ENCODE measurements around the gene YBX2. TPM values are rescaled to one million over a fixed set of nuclear protein-coding genes. Genes with fewer than 3 reads are reported as not detected.

Gene YBX2
- total RNA-seq, 1 experiment from 2014 or later: 24.0 TPM

GRCh38 chr17:7241090-7241733 lies 53.2 kb downstream of the YBX2 start:
- peaks cover 8% of the 10 kb centered on the region; the same call in 1 of the 2 replicates for H3K79me2 ChIP-seq (ENCODE audit: insufficient read depth, low read length)
- H3K9me3 ChIP-seq (ENCODE audit: control insufficient read depth, low read depth, low read length): no peaks in the 10 kb centered on the region
- H4K8ac ChIP-seq (replicated peaks; ENCODE audit: insufficient read length, low read depth, low read length): no peak overlapping the region
- H3K4ac ChIP-seq (ENCODE audit: low read depth, low read length): peak overlapping the region; percentile 34; the same call in 1 of the 2 replicates
- H2BK120ac ChIP-seq (ENCODE audit: low read depth, low read length, poor library complexity, severe bottlenecking): no peak overlapping the region
- peak overlapping the region; percentile 96 to 99 (median 98) for H3K27ac Mint-ChIP-seq
- peak overlapping the region; percentile 5 for H3K18ac ChIP-seq (ENCODE audit: insufficient read length, low read depth, low read length)
- peaks cover 30 to 56% (median 52%) of the 10 kb centered on the region in 3 experiments for H3K36me3 Mint-ChIP-seq (ENCODE audit: insufficient read depth in 1 of 3, low read depth in 3 of 3)
- H4K91ac ChIP-seq (ENCODE audit: insufficient read length, low read depth, low read length): peak overlapping the region; percentile 20
- no peak for TF ChIP-seq CTCF (conservative IDR thresholded peaks at IDR 0.05)
- peaks cover 9% of the 10 kb centered on the region for H3K79me1 ChIP-seq (ENCODE audit: insufficient read depth, low read depth, low read length, poor library complexity, severe bottlenecking)
- peak overlapping the region; percentile 52 for H2BK12ac ChIP-seq (ENCODE audit: insufficient read length, low read depth, low read length)
- whole genome bisulfite sequencing (ENCODE audit: extremely low coverage, insufficient read length, low lambda C conversion rate): no CpG with 5 or more reads among the region's 9 CpGs
- H3K23ac ChIP-seq (ENCODE audit: insufficient read length, low read depth, low read length): no peak overlapping the region
- H2AK5ac ChIP-seq (ENCODE audit: insufficient read length, low read length): no peak overlapping the region
- H2BK15ac ChIP-seq (ENCODE audit: low read depth, low read length): no peak overlapping the region
- H3K27me3 ChIP-seq (ENCODE audit: insufficient read depth, low read length): no peaks in the 10 kb centered on the region
- peak overlapping the region; percentile 68 for H3T11ph ChIP-seq (ENCODE audit: low read length)
- no peaks in the 10 kb centered on the region for H3K4me1 ChIP-seq (ENCODE audit: insufficient read depth, low read length)
- no peak overlapping the region for H2AFZ ChIP-seq (ENCODE audit: low read length)
- H3K27me3 Mint-ChIP-seq (ENCODE audit: low read depth): no peaks in the 10 kb centered on the region; the same call in 1 of the 2 replicates
- peak overlapping the region; percentile 24; the same call in 1 of the 2 replicates for H3K14ac ChIP-seq (ENCODE audit: insufficient read depth, low read length)
- no peak for DNase-seq
- no peaks in the 10 kb centered on the region for H4K20me1 ChIP-seq (ENCODE audit: control insufficient read depth, insufficient read depth, insufficient read length)
- no peak overlapping the region for H2BK5ac ChIP-seq (ENCODE audit: insufficient read length, low read length)
- peak overlapping the region; percentile 80 for H3K27ac ChIP-seq (ENCODE audit: insufficient read length, low read depth, low read length)
- H3K56ac ChIP-seq (ENCODE audit: insufficient read length, low read depth, low read length): no peak overlapping the region
- no peak overlapping the region for H4K5ac ChIP-seq (ENCODE audit: insufficient read length, low read depth, low read length)
- H3K23me2 ChIP-seq (ENCODE audit: insufficient read length, low read depth, low read length, poor library complexity, severe bottlenecking): peaks cover 4% of the 10 kb centered on the region
- no peak overlapping the region for H2BK20ac ChIP-seq (ENCODE audit: low read depth, low read length, poor library complexity, severe bottlenecking)
- peaks cover 36 to 38% of the 10 kb centered on the region in 2 experiments for H3K4me1 Mint-ChIP-seq
- peak overlapping the region; percentile 93 for H3K9ac ChIP-seq (ENCODE audit: extremely low read depth, insufficient read length, low read length)
- H3K4me3 Mint-ChIP-seq: peak overlapping the region; percentile 95 to 97
- H3K9me3 Mint-ChIP-seq: peaks cover 0 to 2% of the 10 kb centered on the region in 2 experiments; a peak in 2 of 5 replicates
- H3K4me2 ChIP-seq (ENCODE audit: insufficient read depth, insufficient read length, low read length): peak overlapping the region; percentile 98

All from H9 (cell line).